ENCODE results near the gene DGKG. TPM values are rescaled to one million over a fixed set of nuclear protein-coding genes. Genes with fewer than 3 reads are reported as not detected.

DGKG gene
- total RNA-seq, 1 donor from 2014 or later = 3.9 TPM

DNA sequence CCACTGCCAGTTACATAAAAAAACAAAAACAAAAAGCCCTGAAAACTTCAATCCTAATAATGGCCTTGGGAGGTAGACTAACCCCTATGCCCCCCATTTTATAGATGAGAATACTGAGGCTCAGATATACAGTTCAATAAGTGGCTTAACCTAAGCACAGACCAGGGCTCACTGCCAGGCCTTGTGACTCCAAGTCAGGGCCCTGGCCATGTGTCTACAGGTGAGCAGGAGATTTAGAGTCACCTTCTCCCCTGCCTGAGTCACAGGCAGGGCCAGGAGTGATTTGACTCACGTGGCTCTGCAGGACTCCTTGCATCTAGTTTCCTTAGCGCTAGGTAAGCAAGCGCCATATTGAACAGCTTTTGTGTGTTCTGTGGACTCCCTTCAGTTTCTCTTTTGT is 154.5 kb downstream of the DGKG start:
- H3K4me1 Mint-ChIP-seq = peaks cover 16% of the 10 kb centered on the region
- no peak overlapping the region for H3K27ac Mint-ChIP-seq
- no peak overlapping the region for H3K4me3 Mint-ChIP-seq
- TF ChIP-seq, protein P1, sequence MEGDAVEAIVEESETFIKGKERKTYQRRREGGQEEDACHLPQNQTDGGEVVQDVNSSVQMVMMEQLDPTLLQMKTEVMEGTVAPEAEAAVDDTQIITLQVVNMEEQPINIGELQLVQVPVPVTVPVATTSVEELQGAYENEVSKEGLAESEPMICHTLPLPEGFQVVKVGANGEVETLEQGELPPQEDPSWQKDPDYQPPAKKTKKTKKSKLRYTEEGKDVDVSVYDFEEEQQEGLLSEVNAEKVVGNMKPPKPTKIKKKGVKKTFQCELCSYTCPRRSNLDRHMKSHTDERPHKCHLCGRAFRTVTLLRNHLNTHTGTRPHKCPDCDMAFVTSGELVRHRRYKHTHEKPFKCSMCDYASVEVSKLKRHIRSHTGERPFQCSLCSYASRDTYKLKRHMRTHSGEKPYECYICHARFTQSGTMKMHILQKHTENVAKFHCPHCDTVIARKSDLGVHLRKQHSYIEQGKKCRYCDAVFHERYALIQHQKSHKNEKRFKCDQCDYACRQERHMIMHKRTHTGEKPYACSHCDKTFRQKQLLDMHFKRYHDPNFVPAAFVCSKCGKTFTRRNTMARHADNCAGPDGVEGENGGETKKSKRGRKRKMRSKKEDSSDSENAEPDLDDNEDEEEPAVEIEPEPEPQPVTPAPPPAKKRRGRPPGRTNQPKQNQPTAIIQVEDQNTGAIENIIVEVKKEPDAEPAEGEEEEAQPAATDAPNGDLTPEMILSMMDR (IDR thresholded peaks at IDR 0.05) = no peak
- DNase-seq = no peak
- ChIA-PET CTCF (interaction anchor here (1.1 kb wide), 1 partner anchor 224 kb away, joined by 3 read pairs; no protein-coding TSS in a partner anchor), POLR2A (no interaction called here)
- no peaks in the 10 kb centered on the region for H3K9me3 Mint-ChIP-seq
- ATAC-seq (ENCODE audit: low read depth) = no peak
- peaks cover 3% of the 10 kb centered on the region for H3K36me3 Mint-ChIP-seq (ENCODE audit: low read depth)
- intact Hi-C loops (cut with micrococcal nuclease) = no loop called here
- H3K27me3 Mint-ChIP-seq = no peaks in the 10 kb centered on the region

DNA sequence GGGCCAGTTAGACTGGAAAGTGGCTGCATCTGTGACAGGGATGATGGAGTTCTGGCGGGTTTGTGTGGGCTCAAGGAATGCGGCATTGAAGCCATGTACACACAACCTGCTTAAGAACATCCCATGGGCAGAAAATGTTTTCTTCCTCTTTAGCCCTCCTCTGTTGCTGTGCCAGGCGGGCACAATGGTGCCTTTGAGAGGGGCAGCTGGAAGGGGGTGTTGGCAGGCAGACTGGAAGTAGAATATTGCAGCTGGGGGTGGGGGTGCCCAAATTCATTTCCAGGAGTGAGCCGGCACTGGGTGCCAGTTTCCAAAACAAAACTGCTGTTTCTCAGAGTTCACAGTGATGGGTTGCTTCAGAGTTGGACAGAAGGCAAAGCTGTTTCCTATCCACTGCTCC is 161.3 kb downstream of the DGKG start:
- intact Hi-C loops (cut with micrococcal nuclease) = no loop called here
- ATAC-seq (ENCODE audit: low read depth) = no peak
- no peak overlapping the region for H3K27ac Mint-ChIP-seq
- no peaks in the 10 kb centered on the region for H3K4me1 Mint-ChIP-seq
- DNase-seq = no peak
- ChIA-PET CTCF (no interaction called here), POLR2A (no interaction called here)
- H3K4me3 Mint-ChIP-seq = no peak overlapping the region
- H3K27me3 Mint-ChIP-seq = peaks cover under 1% of the 10 kb centered on the region
- H3K36me3 Mint-ChIP-seq (ENCODE audit: low read depth) = peaks cover 3% of the 10 kb centered on the region
- H3K9me3 Mint-ChIP-seq = no peaks in the 10 kb centered on the region
- TF ChIP-seq, protein P1 (IDR thresholded peaks at IDR 0.05) = no peak

DNA sequence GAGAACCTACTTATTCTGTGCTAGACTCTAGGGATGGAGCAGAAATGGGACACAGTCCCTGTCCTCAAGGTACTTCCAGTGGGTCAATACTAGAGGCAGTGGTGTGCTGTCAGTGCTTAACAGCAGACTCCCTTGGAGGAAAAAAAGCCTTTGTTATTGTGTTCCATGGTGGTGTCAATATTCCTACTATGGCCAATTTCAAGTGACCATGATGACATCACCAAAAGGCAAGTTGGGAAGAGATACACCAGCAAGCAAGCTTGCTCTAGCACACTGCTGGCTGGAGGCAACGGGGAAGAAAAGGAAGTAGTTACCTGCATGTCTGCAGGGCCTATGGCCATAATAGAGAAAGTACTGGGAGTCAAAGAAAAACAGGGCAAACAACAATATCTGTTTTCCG is 163.6 kb downstream of the DGKG start:
- H3K27ac Mint-ChIP-seq = no peak overlapping the region
- intact Hi-C loops (cut with micrococcal nuclease) = no loop called here
- no peaks in the 10 kb centered on the region for H3K36me3 Mint-ChIP-seq (ENCODE audit: low read depth)
- no peak overlapping the region for H3K4me3 Mint-ChIP-seq
- no peaks in the 10 kb centered on the region for H3K9me3 Mint-ChIP-seq
- peaks cover 9% of the 10 kb centered on the region for H3K27me3 Mint-ChIP-seq
- ChIA-PET POLR2A (no interaction called here), CTCF (no interaction called here)
- DNase-seq = no peak
- H3K4me1 Mint-ChIP-seq = peaks cover 6% of the 10 kb centered on the region
- TF ChIP-seq, protein P1 (IDR thresholded peaks at IDR 0.05) = no peak
- no peak for ATAC-seq (ENCODE audit: low read depth)

DNA sequence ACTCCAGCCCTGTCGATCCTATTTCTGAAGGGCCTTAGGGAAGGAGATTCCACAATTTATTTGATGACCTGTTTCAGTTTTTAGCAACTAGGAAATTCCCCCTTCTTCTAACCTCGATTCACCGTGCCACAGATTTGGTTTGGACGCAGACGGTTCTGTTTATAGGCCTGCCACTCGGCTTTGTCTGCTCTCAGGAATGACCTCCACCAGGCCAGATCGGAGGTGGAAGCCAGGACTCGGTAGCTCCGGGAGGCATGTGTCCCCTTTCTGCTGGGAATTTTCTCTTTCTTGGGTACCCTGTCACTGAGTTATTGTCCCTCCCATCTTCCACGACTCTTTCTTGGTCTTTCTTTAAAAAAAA is 167.6 kb downstream of the DGKG start:
- no peaks in the 10 kb centered on the region for H3K36me3 Mint-ChIP-seq (ENCODE audit: low read depth)
- intact Hi-C loops (cut with micrococcal nuclease) = no loop called here
- H3K9me3 Mint-ChIP-seq = no peaks in the 10 kb centered on the region
- ChIA-PET CTCF (no interaction called here), POLR2A (no interaction called here)
- no peak overlapping the region for H3K27ac Mint-ChIP-seq
- H3K27me3 Mint-ChIP-seq = peaks cover 12% of the 10 kb centered on the region
- TF ChIP-seq, protein P1 (IDR thresholded peaks at IDR 0.05) = no peak
- DNase-seq (no peak), ATAC-seq (ENCODE audit: low read depth) (no peak)
- peaks cover 6% of the 10 kb centered on the region for H3K4me1 Mint-ChIP-seq
- peak overlapping the region; percentile 41 for H3K4me3 Mint-ChIP-seq

DNA sequence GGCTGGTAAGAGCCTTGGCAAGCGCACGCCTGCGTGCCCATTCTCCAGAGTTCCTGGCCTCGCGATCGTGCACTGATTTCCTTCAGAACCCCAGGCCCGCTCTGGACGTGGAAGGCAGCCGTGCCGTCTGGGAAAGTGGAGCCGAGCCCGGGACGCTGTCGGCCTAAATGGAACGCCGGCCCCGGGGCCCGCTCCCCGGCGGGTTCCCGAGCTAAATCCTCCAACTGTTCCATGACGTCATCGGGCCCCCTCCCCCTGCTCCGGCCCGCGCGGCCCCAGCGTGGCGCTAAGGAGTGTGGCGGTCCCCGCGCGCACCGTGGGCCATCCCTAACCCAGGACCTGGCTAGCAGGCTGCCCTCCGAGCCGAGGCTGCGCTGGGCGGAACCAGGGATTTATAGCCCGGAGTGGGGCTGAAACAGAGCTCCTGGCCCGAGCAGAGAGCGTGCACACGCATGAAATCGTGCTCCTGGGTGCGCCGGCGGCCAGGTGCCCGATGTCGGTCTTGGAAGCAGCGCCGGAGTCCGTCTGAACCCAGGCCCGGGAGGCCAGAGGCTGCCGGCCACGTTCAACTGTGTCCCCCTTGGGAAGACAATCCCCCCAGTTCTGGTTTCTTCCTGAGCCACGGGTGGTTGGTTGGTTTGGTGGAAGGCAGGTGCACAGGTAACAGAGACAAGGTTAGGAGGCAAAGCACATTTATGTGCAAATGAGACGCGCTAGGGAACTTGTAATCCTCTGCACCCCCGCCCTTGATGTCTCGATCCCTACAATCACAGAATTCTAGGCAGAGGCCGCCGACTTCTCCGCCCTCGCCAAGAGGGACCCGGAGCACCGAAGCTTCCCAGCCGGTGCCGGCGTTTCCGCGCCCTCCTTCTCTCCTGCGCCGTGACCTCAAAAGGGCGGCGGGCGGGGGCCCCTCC is 168.2 kb downstream of the DGKG start:
- ATAC-seq (ENCODE audit: low read depth) = no peak
- Mint-ChIP-seq H3K27ac (no peak overlapping the region), H3K4me3 (peak overlapping the region; percentile 41), H3K36me3 (ENCODE audit: low read depth) (no peaks in the 10 kb centered on the region), H3K4me1 (peaks cover 6% of the 10 kb centered on the region), H3K27me3 (peaks cover 12% of the 10 kb centered on the region), H3K9me3 (no peaks in the 10 kb centered on the region)
- CTCF ChIA-PET = no interaction called here
- intact Hi-C loops (cut with micrococcal nuclease) = no loop called here
- TF ChIP-seq, protein P1 (IDR thresholded peaks at IDR 0.05) = no peak
- POLR2A ChIA-PET = no interaction called here
- DNase-seq = no peak

All from activated B cell treated with CpG ODN at 0.5 μM for 24 hours (primary cell).